Ishikawa (cell line): ENCODE data around the gene CLMN.

ENCODE experiments used
- CEBPB ChIP-seq: IDR thresholded peaks from 2 replicates; pipeline ENCODE4 v1.6.1; 2012
- CREB1 ChIP-seq: IDR thresholded peaks from 2 replicates; pipeline ENCODE4 v1.6.1; 2012; ENCODE audit warnings: low read depth
- EGR1 ChIP-seq: IDR thresholded peaks from 2 replicates; pipeline ENCODE4 v1.6.1; 2012
- EP300 ChIP-seq: IDR thresholded peaks from 2 replicates; pipeline ENCODE4 v1.6.1; 2012; ENCODE audit warnings: borderline replicate concordance
- FOXM1 ChIP-seq: IDR thresholded peaks from 2 replicates; pipeline ENCODE4 v1.6.1; 2012; ENCODE audit warnings: low read depth, borderline replicate concordance
- NFIC ChIP-seq: IDR thresholded peaks from 2 replicates; pipeline ENCODE4 v1.6.1; 2012
- RAD21 ChIP-seq: IDR thresholded peaks from 2 replicates; pipeline ENCODE4 v1.6.1; 2012; ENCODE audit warnings: low read depth
- TAF1 ChIP-seq: IDR thresholded peaks from 2 replicates; pipeline ENCODE4 v1.6.1; 2012; ENCODE audit warnings: low read depth, mild to moderate bottlenecking
- TCF12 ChIP-seq: IDR thresholded peaks from 2 replicates; pipeline ENCODE4 v1.6.1; 2012; ENCODE audit warnings: low read depth
- TEAD4 ChIP-seq: IDR thresholded peaks from 2 replicates; pipeline ENCODE4 v1.6.1; 2012
- USF1 ChIP-seq: IDR thresholded peaks from 2 replicates; pipeline ENCODE4 v1.6.1; 2012
- YY1 ChIP-seq: IDR thresholded peaks from 2 replicates; pipeline ENCODE4 v1.6.1; 2012; ENCODE audit warnings: low read depth
- ZBTB7A ChIP-seq: IDR thresholded peaks from 2 replicates; pipeline ENCODE4 v1.6.1; 2012; ENCODE audit warnings: low read depth
- TF ChIP-seq, protein P1 (sequence below): IDR thresholded peaks from 2 replicates; pipeline ENCODE4 v1.6.1; 2012
- TF ChIP-seq, protein P2 (sequence below): IDR thresholded peaks from 2 replicates; pipeline ENCODE4 v1.6.1; 2012; ENCODE audit warnings: low read depth, mild to moderate bottlenecking

The CLMN gene

GRCh38 chr14:95245334-95245733, 74.4 kb downstream of the CLMN start:
- TF ChIP-seq TEAD4 (no peak), CEBPB (no peak), YY1 (no peak), EP300 (no peak), TAF1 (no peak), ZBTB7A (no peak), RAD21 (no peak), FOXM1 (no peak), NFIC (no peak), EGR1 (no peak), USF1 (no peak), CREB1 (no peak), TCF12 (no peak)
- TF ChIP-seq, protein P1, sequence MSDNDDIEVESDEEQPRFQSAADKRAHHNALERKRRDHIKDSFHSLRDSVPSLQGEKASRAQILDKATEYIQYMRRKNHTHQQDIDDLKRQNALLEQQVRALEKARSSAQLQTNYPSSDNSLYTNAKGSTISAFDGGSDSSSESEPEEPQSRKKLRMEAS: no peak
- TF ChIP-seq, protein P2, sequence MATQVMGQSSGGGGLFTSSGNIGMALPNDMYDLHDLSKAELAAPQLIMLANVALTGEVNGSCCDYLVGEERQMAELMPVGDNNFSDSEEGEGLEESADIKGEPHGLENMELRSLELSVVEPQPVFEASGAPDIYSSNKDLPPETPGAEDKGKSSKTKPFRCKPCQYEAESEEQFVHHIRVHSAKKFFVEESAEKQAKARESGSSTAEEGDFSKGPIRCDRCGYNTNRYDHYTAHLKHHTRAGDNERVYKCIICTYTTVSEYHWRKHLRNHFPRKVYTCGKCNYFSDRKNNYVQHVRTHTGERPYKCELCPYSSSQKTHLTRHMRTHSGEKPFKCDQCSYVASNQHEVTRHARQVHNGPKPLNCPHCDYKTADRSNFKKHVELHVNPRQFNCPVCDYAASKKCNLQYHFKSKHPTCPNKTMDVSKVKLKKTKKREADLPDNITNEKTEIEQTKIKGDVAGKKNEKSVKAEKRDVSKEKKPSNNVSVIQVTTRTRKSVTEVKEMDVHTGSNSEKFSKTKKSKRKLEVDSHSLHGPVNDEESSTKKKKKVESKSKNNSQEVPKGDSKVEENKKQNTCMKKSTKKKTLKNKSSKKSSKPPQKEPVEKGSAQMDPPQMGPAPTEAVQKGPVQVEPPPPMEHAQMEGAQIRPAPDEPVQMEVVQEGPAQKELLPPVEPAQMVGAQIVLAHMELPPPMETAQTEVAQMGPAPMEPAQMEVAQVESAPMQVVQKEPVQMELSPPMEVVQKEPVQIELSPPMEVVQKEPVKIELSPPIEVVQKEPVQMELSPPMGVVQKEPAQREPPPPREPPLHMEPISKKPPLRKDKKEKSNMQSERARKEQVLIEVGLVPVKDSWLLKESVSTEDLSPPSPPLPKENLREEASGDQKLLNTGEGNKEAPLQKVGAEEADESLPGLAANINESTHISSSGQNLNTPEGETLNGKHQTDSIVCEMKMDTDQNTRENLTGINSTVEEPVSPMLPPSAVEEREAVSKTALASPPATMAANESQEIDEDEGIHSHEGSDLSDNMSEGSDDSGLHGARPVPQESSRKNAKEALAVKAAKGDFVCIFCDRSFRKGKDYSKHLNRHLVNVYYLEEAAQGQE: no peak

DNA sequence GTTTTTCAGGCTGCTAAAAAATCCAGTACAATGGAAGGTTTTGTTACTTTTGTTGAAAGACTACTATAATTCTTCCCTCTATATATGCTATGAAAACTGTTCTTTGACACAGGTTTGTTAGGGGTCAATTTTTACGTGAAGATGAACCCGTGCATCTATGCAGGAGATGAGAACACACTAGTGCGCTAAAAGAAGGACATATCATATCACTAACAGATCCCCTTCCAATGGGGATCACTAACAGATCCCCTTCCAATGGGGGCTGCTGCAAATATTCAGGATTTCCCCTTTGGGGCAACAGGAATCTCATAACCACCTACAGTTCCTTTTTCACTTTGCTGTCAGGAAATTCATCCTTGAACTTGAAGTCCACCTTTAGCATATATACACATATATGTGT, 75.1 kb downstream of the CLMN start:
- TF ChIP-seq USF1: no peak
- TF ChIP-seq EGR1: no peak
- TF ChIP-seq, protein P2: no peak
- TF ChIP-seq EP300: no peak
- TF ChIP-seq, protein P1: no peak
- TF ChIP-seq ZBTB7A: no peak
- no peak for TF ChIP-seq CEBPB
- no peak for TF ChIP-seq YY1
- no peak for TF ChIP-seq NFIC
- TF ChIP-seq CREB1: no peak

GRCh38 chr14:95242870-95243269, 76.8 kb downstream of the CLMN start:
- no peak for TF ChIP-seq USF1
- TF ChIP-seq EGR1: no peak
- TF ChIP-seq TAF1: no peak
- TF ChIP-seq RAD21: no peak
- TF ChIP-seq YY1: no peak
- no peak for TF ChIP-seq NFIC
- TF ChIP-seq CREB1: no peak
- TF ChIP-seq, protein P2: no peak
- TF ChIP-seq TCF12: no peak
- TF ChIP-seq, protein P1: no peak
- TF ChIP-seq CEBPB: no peak
- TF ChIP-seq EP300: no peak

GRCh38 chr14:95240859-95241813, 78.6 kb downstream of the CLMN start:
- TF ChIP-seq TEAD4 (no peak), FOXM1 (no peak), NFIC (no peak), YY1 (no peak), TCF12 (no peak), EGR1 (no peak), EP300 (no peak), ZBTB7A (no peak), CREB1 (no peak), USF1 (no peak), CEBPB (no peak), TAF1 (no peak), RAD21 (no peak)
- TF ChIP-seq, protein P1: no peak
- TF ChIP-seq, protein P2: no peak
